SH-SY5Y (cell line): ENCODE data around the gene NEURL1B.

ENCODE experiments used
- GATA2 ChIP-seq: IDR thresholded peaks from 2 replicates; pipeline ENCODE4 v1.6.1; 2011; ENCODE audit warnings: mild to moderate bottlenecking, low read depth, low read length
- GATA3 ChIP-seq: IDR thresholded peaks from 2 replicates; pipeline ENCODE4 v1.6.1; 2011; ENCODE audit warnings: low read depth, mild to moderate bottlenecking, low read length, moderate library complexity

Gene NEURL1B, protein sequence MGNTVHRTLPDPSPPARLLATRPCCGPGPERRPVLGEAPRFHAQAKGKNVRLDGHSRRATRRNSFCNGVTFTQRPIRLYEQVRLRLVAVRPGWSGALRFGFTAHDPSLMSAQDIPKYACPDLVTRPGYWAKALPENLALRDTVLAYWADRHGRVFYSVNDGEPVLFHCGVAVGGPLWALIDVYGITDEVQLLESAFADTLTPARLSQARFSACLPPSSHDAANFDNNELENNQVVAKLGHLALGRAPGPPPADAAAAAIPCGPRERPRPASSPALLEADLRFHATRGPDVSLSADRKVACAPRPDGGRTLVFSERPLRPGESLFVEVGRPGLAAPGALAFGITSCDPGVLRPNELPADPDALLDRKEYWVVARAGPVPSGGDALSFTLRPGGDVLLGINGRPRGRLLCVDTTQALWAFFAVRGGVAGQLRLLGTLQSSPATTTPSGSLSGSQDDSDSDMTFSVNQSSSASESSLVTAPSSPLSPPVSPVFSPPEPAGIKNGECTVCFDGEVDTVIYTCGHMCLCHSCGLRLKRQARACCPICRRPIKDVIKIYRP

DNA sequence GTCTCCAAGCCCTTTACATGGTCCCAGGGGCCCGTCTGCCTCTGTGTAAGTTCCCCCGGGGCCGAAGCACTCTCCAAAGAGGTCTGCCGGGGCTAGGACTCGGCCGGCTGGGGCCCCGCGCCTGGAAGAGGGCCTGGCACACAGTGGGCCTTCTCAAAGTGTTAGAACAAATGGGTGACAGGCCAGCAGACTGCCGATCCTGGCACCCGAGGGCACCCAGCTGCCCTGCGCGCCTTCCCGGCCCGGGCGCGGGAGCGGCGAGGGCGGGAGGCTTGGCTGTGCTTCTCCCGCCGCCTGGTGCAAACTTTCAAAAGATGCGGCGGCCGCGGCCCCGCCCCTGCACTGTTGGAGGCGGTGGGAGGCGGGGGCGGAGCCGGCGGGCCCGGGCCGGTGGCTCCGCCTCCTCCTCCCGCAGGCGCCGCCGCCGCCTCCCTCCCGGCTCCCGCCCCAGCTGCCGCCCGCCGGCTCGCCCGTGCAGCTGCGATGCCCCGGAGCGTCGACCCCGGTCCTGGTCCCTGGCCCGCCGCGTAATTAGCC is at the start of gene NEURL1B:
NEURL1B (plus strand) TSS at position 442 of the 537 bp plus-strand sequence. CDS start 144 bp downstream, outside the sequence.
- TF ChIP-seq GATA2: no peak
- TF ChIP-seq GATA3: no peak

DNA sequence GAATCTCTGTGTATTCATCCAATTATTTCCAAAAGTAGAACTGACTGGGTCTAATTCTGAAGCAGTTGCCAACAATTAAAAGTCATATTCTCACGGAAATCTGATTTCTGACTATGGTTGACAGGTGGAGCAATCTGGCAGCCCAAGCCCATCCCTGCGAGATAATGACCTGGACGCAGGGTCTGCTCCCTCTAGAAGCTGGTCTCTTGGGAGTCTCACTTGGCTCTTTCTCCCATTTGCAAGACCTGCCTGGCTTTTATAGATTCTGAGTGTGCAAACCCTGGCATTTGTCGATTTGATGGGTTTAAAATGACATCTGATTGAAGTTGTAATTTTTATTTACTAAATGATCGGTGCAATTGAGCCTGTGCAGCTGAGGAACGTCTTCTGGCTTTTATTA is 49.4 kb upstream of the NEURL1B start:
- no peak for TF ChIP-seq GATA2
- no peak for TF ChIP-seq GATA3

DNA sequence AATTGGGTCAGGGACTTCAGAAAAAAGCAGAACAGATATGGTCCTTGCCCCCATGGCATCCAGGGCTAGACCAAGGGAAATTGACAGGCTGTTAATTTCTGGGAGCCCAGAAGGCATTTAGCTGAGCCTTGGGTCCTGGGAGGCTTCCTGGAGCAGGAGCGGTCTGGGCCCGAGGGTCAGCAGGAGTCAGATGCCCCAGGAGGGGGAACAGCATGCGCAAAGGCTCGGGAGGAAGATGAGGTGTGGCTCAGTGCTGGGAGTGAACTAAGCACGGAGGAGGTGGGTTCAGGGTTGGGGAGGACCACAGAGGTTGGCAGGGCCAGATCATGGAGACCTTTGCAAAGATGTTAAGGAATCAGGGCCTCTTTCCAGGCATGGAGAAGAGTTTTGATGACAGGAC is 48.2 kb upstream of the NEURL1B start:
- TF ChIP-seq GATA3: no peak
- no peak for TF ChIP-seq GATA2

DNA sequence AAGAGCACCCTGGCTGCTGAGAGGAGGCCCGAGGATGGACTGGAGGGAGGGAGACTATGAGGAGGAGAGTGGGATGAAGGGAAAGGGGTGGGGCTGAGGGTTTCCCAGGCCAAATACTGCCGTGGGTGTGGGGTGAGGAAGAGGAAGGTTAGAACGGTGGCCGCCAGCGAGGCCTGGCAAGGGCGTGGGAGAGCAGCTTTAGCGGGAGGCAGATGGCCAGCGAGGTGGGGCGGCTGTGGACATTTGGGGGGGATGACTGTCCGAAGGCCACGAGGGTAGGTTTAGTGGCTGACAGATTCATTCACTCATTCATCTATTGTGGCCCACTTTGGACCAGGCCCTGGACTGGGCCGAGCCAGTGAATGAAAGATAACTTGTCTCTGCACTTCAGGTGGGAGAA is 47.8 kb upstream of the NEURL1B start:
- TF ChIP-seq GATA3 (no peak), GATA2 (no peak)

DNA sequence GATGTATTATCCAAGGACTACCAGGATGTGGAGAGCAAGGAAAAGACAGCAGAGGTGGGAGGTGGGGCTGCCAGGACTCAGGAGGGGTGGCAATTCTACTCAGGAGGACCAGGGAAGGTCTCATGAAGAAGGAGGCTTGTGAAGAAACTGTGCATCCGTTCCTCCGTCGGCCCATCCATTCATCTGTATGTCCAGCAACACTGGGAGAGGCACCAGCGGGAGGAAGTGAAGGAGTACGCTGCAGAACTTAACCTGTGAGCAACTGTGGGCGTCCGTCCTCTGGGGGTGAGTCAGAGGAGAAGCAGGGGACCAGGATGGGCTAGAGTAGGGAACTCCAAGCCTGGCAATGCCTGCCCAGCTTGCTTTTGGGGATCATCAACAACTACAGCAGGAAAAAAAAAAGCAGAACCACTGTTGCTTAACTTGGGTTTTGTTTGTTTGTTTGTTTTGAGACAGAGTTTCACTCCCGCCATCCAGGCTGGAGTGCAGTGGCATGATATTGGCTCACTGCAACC is 47.3 kb upstream of the NEURL1B start:
- TF ChIP-seq GATA3: no peak
- TF ChIP-seq GATA2: no peak

DNA sequence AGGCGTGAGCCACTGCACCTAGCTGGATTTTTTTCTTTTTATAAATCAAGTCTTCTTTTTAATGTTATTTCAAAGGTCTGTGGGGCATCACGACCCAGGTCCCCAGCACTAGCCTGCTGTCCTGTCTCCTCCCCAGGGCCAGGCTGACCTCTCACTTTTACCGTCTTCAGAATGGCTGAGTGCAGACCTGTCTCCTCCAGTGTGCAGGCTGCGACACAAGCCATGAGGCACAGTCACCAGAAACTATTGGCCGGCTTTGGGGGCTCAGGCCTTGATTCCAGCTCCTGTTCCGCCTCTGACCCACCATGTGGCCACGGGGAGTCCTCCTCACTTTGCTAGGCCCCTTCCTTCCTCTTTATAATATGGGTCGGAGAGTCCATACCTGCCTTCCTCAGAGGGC is 46.6 kb upstream of the NEURL1B start:
- TF ChIP-seq GATA2 (no peak), GATA3 (no peak)

DNA sequence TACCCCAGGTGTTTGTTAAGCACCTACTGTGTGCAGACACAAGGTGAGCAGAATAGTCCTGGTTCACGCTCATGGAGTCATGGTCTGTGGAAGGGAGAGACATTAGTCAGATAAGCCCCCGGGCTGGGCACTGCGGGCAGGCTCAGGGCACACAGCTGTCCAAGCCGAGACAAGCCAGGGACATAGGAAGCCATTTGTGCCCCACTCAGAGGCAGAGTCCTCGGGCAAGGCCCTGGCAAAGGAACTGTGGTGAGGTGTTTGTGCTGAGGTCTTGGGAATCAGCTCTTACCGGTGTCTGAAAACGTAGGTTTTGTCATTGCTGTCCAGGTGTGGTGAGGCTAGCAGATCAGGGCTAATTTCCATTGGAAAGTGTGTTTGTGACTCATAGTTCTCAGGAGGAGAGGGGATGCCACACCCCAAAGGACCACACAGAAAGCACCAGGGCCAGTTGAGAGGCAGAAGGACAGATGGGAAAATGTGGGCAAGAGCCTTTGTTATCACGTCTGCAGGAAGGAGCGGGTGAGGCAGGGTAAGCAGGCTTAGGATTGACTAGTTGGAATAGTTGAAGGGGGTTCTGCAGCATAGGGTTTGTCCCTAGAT is 46.1 kb upstream of the NEURL1B start:
- TF ChIP-seq GATA3: no peak
- TF ChIP-seq GATA2: no peak

DNA sequence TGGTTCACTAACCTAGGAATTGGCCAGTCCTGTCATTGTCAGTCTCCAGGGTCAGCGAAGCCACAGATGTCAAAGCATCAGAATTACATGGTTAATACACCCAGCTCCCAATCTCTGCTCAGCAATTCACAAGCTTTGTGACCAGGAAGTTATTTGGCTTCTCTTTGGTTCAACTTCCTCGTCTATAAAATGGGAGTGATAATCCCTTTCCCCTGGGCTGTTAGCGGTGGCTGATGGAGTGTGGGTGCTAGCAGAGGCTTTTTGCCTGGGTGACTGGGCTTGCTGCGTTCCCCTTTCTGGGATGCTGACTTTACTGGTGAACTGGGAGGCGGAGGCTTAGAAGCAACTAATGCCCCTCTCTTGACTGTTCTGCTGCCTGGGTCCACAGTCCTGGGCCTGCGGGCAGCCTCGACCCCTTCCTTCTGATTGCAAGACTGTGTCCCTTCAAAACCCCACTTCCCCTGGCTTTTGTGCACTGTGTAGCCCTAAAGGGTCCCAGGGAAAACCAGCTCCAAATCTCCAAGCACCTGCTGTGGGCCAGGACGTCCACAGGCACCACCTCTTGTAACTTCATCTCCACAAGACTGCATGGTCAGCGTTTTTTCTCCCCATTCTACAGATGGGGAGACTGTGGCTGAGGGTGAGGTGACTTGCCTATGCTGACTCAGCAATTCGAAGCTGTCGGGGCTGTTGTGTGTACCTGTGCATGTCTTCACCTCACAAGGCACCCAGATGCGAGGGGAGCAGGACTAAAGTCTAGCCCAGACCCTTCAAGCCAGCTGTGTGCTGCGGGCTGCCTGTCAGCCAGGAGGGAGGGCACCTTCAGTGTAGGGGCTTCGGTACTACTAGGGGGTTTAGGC is 45.2 kb upstream of the NEURL1B start:
- no peak for TF ChIP-seq GATA2
- TF ChIP-seq GATA3: no peak

DNA sequence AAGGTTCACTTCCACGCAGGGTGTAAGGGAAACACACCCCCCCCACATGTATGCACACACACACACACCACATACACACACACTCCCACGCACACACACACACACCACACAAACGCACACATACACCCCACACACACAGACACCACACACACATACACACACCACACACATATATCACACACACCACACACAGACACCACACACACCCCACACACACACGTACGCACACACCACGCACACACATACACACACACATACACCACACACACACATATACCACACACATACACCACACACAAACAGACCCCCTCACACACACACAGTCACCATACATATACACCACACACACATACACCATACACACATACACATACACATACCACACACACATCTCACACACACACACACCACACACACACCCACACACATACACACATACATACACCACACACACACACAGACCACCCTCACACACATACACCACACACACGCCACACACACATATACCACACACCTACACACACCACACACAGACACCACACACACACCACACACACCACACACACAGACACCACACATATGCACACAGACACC is 44.3 kb upstream of the NEURL1B start:
- TF ChIP-seq GATA3: no peak
- TF ChIP-seq GATA2: no peak

DNA sequence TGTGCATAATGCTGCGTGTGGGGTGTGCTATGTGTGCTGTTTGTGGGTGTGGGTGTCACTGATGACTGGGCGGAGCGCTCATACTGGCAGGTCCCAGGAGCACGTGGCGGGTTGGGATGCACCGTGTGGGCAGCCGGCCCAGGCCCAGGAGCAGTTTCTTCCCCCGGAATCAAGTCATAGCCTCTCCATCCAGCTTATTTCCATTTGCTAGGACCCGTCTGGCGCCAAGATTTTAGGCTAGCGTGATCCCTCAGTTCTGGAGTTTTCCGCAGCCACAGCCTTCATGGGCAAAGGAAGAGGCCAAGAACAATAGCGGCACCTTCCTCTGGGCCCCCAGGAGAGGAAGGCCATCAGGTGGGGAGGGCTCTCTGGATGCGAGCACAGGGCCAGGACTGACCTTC is 43.3 kb upstream of the NEURL1B start:
- no peak for TF ChIP-seq GATA2
- TF ChIP-seq GATA3: no peak

DNA sequence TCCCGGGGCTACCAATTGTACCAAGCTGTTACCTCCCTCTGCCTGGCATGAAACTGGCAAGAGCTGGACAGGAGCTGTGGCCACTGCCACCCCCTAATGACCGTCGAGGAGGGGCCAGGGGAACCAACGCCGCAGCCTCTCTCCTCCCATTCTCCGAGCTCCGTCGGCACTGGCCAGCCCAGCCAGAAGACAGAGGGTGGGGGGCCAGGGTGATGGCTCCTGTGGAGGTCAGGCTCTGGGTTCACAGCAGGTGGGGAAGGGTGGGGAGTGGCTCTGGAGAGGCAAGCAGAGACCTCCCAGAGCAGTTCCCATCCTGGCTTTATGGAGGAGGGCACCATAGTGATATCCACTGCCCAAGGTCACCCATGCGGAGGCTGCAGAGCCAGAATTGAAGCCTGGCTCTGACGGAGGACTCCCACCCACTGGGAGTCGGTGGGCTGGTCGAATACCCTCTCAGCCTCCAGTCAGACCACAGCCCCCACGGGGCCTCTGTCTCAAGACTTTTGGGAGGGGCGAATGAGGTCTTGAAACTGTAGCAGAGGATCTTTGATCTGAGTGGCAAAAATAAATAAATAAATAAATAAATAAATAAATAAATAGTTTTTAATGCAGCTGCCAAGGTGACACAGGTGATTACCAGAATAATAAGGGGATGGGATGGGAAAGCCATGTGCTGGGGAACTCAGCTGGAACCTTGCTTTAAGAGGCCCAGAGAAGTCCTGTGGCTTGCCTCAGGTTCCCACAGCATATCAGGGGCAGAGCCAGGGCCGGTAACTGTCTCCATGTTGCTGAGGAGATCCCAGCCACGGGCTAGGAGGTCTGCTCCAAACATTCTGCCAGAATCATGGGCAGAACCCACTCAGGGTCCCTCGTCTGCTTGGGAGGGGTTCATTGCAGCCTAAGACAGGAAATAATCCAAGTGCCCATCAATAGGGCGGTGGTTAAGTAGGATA is 42.5 kb upstream of the NEURL1B start:
- TF ChIP-seq GATA3 (no peak), GATA2 (no peak)

DNA sequence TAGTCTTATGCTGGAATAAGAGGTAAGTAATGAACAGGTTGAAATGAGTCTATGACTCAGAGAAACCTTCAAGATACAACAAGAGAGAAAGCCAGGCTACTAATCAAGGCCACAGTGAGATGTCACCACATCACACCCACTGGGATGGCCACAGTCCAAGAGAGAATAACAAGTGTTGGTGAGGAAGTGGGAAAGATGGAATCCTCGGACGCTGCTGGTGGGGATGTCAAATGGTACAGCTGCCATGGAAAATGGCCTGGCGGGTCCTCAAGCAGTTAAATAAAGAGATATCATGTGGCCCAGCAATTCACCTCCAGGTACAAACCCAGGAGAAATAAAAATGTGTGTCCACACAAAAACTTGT is 41.9 kb upstream of the NEURL1B start:
- TF ChIP-seq GATA3 (no peak), GATA2 (no peak)

DNA sequence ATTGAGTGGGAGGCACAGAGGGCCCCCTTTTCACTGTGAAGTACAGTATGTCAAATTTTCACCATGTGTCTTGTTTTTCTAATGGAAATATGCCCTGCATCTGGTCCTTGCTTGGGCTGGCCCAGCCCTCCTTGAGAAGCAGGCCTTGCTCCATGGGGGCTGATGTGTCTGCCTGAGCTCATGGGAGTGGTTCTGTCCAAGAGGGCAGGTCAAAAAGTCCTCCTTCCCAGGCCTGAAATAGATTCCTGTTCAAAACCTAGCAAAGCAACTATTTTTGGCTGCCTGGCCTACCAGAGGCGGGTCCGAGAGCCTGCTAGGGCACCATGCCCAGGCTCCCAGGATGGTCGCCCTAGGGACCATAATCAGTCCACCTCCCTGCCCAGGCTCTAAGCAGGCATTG is 40.5 kb upstream of the NEURL1B start:
- TF ChIP-seq GATA3: no peak
- TF ChIP-seq GATA2: no peak
